ENCODE measurements around the gene PDIA6. TPM values are rescaled to one million over a fixed set of nuclear protein-coding genes. Genes with fewer than 3 reads are reported as not detected.
"Not testable (repeated sequence)": the region's sequence is repeated elsewhere in the genome, so short reads cannot be mapped to it uniquely, and the experiment has no call there.

Gene PDIA6
- total and polyA plus RNA-seq, 12 donors = 28.6 to 544 (median 142) TPM

DNA sequence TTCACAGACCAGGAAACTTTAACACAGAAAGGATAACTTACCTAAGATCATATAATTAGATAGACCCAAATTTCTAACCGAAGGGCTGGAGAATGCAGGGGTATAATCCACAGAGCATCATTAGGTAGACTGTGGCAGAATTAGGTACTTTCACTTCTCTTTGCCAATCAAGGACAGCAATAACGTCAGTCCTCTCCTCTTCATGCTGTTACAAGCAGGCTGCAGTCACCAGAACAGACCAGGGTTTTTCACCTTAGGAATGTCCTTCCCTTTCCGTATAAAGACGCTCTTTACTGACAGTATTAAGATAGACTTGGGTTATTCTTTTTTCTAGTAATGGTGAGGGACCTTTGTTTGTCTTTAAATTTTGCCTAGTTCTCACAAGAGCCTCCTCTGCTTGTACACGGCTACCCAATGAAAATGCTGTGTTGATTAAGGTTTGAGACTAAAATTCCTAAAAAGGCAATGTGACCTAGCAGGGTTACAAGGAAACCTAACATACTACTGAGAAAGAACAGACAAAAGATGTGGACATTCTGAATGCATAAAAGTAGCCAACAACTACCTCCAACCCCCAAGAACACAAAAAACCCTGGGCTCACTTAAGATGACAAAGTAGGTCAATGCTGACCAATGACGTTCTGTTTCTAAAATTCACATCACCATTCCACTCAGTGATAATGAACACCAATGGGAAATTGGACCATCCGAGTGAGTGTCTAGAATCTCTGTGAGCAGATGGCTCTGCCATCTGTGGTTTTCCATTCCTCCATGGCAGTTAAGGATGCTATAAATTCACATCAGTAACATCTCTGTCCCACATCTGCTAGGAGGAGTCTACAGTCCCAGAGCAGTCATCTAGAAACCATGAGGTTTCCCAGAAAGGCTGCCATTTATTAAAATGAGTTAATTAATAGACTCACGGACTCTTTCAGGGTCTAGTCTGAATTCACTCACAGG, 2.1 kb downstream of the PDIA6 start:
- intact Hi-C loops (cut with DNase I) = no loop called here
- Histone ChIP-seq H3K9me3 (replicated peaks in 1 of 3) (no peaks in the 10 kb centered on the region), H3K27ac (peak overlapping the region; percentile 62 to 98 (median 83)), H3K4me3 (peak overlapping the region in 1 of 4 donors; percentile 98), H3K27me3 (no peaks in the 10 kb centered on the region), H3K36me3 (replicated peaks in 1 of 2) (no peaks in the 10 kb centered on the region), H3K4me1 (replicated peaks in 1 of 2) (peaks cover 8 to 40% of the 10 kb centered on the region in 2 donors)
- DNase-seq = peak in 3 of 7 donors; percentile 39 to 59 (median 53)
- TF ChIP-seq, protein P1, sequence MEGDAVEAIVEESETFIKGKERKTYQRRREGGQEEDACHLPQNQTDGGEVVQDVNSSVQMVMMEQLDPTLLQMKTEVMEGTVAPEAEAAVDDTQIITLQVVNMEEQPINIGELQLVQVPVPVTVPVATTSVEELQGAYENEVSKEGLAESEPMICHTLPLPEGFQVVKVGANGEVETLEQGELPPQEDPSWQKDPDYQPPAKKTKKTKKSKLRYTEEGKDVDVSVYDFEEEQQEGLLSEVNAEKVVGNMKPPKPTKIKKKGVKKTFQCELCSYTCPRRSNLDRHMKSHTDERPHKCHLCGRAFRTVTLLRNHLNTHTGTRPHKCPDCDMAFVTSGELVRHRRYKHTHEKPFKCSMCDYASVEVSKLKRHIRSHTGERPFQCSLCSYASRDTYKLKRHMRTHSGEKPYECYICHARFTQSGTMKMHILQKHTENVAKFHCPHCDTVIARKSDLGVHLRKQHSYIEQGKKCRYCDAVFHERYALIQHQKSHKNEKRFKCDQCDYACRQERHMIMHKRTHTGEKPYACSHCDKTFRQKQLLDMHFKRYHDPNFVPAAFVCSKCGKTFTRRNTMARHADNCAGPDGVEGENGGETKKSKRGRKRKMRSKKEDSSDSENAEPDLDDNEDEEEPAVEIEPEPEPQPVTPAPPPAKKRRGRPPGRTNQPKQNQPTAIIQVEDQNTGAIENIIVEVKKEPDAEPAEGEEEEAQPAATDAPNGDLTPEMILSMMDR (IDR thresholded peaks at IDR 0.05) = peak in 2 of 6 experiments; percentile 10
- TF ChIP-seq POLR2A (IDR thresholded peaks at IDR 0.05) = peak in 1 of 2 donors; percentile 64
- 22 to 30% (median 26%) methylated on average over 8 of the region's 8 CpGs for WGBS, 4 donors

DNA sequence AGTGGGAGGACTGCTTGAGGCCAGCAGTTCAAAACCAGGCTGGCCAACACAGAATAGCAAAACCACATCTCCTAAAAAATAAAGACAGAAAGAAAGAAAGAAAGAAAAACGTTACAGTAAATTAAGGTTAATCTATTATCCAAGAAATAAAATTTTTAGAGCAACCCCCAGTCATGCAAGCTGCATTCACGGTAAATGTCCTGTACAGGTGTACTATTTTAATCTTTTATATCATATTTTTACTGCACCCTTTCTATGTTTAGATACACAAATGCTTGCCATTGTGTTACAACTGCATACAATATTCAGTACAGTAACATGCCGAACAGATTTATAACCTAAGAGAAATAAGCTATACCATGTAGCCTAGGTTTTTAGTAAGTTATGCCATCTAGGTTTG, 6.0 kb downstream of the PDIA6 start:
- Histone ChIP-seq H3K9me3 (replicated peaks in 1 of 3) (no peaks in the 10 kb centered on the region), H3K36me3 (replicated peaks in 1 of 2) (peaks cover 0 to 4% of the 10 kb centered on the region in 2 donors), H3K4me3 (no peak overlapping the region), H3K4me1 (replicated peaks in 1 of 2) (peaks cover 8 to 41% of the 10 kb centered on the region in 2 donors), H3K27ac (no peak overlapping the region), H3K27me3 (no peaks in the 10 kb centered on the region)
- DNase-seq = peak in 1 of 7 donors; percentile 6
- 85 to 97% (median 91%) methylated on average over 3 of the region's 3 CpGs for WGBS, 4 donors
- intact Hi-C loops (cut with DNase I) = no loop called here
- TF ChIP-seq, protein P1 (IDR thresholded peaks at IDR 0.05) = no peak
- TF ChIP-seq POLR2A (IDR thresholded peaks at IDR 0.05) = no peak

- WGBS, 4 donors = 85 to 90% (median 87%) methylated on average over 6 of the region's 6 CpGs
- peak in 1 of 7 donors; percentile 35 for DNase-seq
- H3K27me3 ChIP-seq; H3K4me3 ChIP-seq; H3K36me3 ChIP-seq (replicated peaks in 1 of 2); H3K9me3 ChIP-seq (replicated peaks in 1 of 3); H3K27ac ChIP-seq; intact Hi-C loops (cut with DNase I): not testable (repeated sequence)
- peaks cover 5 to 36% of the 10 kb centered on the region in 2 donors for H3K4me1 ChIP-seq (replicated peaks in 1 of 2)
Measured at GRCh38 chr2:10805990-10806389, 6.6 kb downstream of the PDIA6 start.

- WGBS, 4 donors = 68 to 80% (median 74%) methylated on average over 8 of the region's 8 CpGs
- Histone ChIP-seq H3K27me3 (no peaks in the 10 kb centered on the region), H3K9me3 (replicated peaks in 1 of 3) (no peaks in the 10 kb centered on the region), H3K4me1 (replicated peaks in 1 of 2) (peaks cover 0 to 8% of the 10 kb centered on the region in 2 donors), H3K4me3 (no peak overlapping the region), H3K27ac (peak overlapping the region in 1 of 5 donors; percentile 3), H3K36me3 (replicated peaks in 1 of 2) (peaks cover 0 to 16% of the 10 kb centered on the region in 2 donors)
- peak in 1 of 7 donors; percentile 39 for DNase-seq
- no peak for TF ChIP-seq POLR2A (IDR thresholded peaks at IDR 0.05)
- TF ChIP-seq, protein P1 (IDR thresholded peaks at IDR 0.05) = no peak
- intact Hi-C loops (cut with DNase I) = no loop called here
Measured at GRCh38 chr2:10802657-10803056, 9.9 kb downstream of the PDIA6 start.
